Measurements from ENCODE around the gene DCLK1. TPM values are rescaled to one million over a fixed set of nuclear protein-coding genes. Genes with fewer than 3 reads are reported as not detected.
A peak's percentile ranks its signal among the peaks of the same experiment; 100 is the strongest.

DCLK1 gene
- total and polyA plus RNA-seq, 10 of the 15 experiments (the other 5 are each of a cell fraction or from before 2014, with no cell fraction given) = not detected

DNA sequence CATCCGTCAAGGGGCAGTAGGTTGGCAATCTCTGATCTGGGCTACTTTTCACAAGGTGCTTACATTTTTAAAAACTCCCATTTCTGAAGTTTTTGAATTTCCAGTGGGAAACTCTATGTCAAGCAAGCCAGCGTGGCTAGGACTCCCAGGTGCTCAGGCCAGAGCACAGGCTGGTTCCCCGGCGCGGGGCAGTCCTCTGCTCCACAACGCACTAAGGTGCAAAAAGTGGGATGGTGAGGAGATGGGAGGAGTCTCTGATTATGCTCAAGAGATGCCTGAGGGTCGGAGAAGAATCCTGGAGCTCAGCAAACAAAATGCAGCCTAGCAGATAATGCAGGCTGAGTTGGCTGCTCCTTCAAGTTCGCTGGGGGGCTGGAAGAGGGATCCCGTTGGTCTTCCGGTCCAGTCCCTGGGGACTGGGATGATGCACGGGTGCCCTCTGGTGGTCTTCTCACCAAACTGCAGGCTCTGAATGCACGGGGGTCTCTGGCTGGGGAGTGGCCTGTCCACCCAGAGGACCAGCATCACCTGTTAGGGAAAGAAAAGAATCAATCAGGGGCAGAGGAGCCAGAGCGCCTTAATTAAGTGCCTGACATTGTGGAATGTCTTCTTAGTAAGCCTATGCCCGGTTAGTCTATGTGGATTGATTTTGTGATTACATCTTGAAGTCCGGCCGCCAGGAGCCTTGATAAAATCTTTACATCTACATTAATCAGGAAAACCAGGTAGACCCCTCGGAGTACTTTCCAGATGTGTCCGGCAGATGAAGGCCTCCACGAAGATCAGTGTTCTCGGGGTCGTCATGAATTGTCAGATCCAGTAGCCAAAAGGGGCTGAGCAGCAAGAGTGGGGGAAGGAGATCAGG, 410.3 kb downstream of the DCLK1 start (continued):
- TF ChIP-seq, protein P1, sequence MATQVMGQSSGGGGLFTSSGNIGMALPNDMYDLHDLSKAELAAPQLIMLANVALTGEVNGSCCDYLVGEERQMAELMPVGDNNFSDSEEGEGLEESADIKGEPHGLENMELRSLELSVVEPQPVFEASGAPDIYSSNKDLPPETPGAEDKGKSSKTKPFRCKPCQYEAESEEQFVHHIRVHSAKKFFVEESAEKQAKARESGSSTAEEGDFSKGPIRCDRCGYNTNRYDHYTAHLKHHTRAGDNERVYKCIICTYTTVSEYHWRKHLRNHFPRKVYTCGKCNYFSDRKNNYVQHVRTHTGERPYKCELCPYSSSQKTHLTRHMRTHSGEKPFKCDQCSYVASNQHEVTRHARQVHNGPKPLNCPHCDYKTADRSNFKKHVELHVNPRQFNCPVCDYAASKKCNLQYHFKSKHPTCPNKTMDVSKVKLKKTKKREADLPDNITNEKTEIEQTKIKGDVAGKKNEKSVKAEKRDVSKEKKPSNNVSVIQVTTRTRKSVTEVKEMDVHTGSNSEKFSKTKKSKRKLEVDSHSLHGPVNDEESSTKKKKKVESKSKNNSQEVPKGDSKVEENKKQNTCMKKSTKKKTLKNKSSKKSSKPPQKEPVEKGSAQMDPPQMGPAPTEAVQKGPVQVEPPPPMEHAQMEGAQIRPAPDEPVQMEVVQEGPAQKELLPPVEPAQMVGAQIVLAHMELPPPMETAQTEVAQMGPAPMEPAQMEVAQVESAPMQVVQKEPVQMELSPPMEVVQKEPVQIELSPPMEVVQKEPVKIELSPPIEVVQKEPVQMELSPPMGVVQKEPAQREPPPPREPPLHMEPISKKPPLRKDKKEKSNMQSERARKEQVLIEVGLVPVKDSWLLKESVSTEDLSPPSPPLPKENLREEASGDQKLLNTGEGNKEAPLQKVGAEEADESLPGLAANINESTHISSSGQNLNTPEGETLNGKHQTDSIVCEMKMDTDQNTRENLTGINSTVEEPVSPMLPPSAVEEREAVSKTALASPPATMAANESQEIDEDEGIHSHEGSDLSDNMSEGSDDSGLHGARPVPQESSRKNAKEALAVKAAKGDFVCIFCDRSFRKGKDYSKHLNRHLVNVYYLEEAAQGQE (IDR thresholded peaks at IDR 0.05; ENCODE audit: low read depth, low read length) = no peak
- TF ChIP-seq BMI1 (IDR thresholded peaks at IDR 0.05; ENCODE audit: borderline replicate concordance) (no peak), CTCF (IDR thresholded peaks at IDR 0.05 in 2 of 3, conservative IDR thresholded peaks at IDR 0.05 in 1 of 3; ENCODE audit: control insufficient read depth in 2 of 3, extremely low read depth in 1 of 3, insufficient read depth in 1 of 3, low read depth in 3 of 3, low read length in 3 of 3) (peak; percentile 66 to 90 (median 86)), SP1 (IDR thresholded peaks at IDR 0.05; ENCODE audit: low read depth, low read length) (no peak), CBFB (IDR thresholded peaks at IDR 0.05; ENCODE audit: low read depth) (no peak), SPI1 (IDR thresholded peaks at IDR 0.05; ENCODE audit: borderline replicate concordance, insufficient read depth, low read depth, low read length) (no peak), POLR2AphosphoS2 (IDR thresholded peaks at IDR 0.05; ENCODE audit: low read depth, low read length) (no peak)
- TF ChIP-seq, protein P2, sequence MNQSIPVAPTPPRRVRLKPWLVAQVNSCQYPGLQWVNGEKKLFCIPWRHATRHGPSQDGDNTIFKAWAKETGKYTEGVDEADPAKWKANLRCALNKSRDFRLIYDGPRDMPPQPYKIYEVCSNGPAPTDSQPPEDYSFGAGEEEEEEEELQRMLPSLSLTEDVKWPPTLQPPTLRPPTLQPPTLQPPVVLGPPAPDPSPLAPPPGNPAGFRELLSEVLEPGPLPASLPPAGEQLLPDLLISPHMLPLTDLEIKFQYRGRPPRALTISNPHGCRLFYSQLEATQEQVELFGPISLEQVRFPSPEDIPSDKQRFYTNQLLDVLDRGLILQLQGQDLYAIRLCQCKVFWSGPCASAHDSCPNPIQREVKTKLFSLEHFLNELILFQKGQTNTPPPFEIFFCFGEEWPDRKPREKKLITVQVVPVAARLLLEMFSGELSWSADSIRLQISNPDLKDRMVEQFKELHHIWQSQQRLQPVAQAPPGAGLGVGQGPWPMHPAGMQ (IDR thresholded peaks at IDR 0.05; ENCODE audit: borderline replicate concordance) = no peak
